WTC11 (cell line): ENCODE data around the gene ACTRT2. TPM values are rescaled to one million over a fixed set of nuclear protein-coding genes. Genes with fewer than 3 reads are reported as not detected.

ENCODE experiments used
- ATAC-seq: fragments of 200-7000 bp; cut with Tn5 transposase; 2 replicates; pipeline ENCODE4 v1.10.0; 2021; ENCODE audit warnings: mild to moderate bottlenecking, moderate library complexity
- CTCF ChIA-PET: fragments of 300-600 bp; sonication (Branson Sonifier 250); formaldehyde crosslinking; loops from one replicate; lab custom pipeline; 2021; ENCODE audit warnings: antibody characterized with exemption; lab: Charles Lee
- POLR2A ChIA-PET: fragments of 350-600 bp; sonication (Branson Sonifier 250); formaldehyde crosslinking; loops from one replicate; lab custom pipeline; 2021; ENCODE audit warnings: antibody characterized with exemption; lab: Charles Lee
- DNase-seq: peaks from one replicate; pipeline ENCODE4 v3.0.0; 2021; ENCODE audit warnings: low spot score
- H3K27ac Mint-ChIP-seq: 2 replicates; pipeline ENCODE4 v1.8.0; 2021; ENCODE audit warnings: mixed read lengths
- H3K27me3 Mint-ChIP-seq: 2 replicates; pipeline ENCODE4 v1.8.0; 2021; ENCODE audit warnings: low read depth, mild to moderate bottlenecking, moderate library complexity, mixed read lengths
- H3K36me3 Mint-ChIP-seq: 2 replicates; pipeline ENCODE4 v1.8.0; 2021; ENCODE audit warnings: mixed read lengths
- H3K4me1 Mint-ChIP-seq: 2 replicates; pipeline ENCODE4 v1.8.0; 2022; ENCODE audit warnings: mixed read lengths
- H3K4me3 Mint-ChIP-seq: 2 replicates; pipeline ENCODE4 v1.8.0; 2021; ENCODE audit warnings: mild to moderate bottlenecking, moderate library complexity, mixed read lengths
- H3K9me3 Mint-ChIP-seq: 2 replicates; pipeline ENCODE4 v1.8.0; 2021; ENCODE audit warnings: mixed read lengths
- AR ChIP-seq: fragments of 250-450 bp; sonication (Bioruptor Pico); IDR thresholded peaks from 2 replicates; pipeline ENCODE4 v1.9.0; 2021; ENCODE audit warnings: mild to moderate bottlenecking
- ATF2 ChIP-seq: sonication (generic); formaldehyde crosslinking; IDR thresholded peaks from 2 replicates; pipeline ENCODE4 v1.8.1; 2022; ENCODE audit warnings: low read depth, missing genetic modification reagents, borderline replicate concordance
- CBFB ChIP-seq: sonication (generic); formaldehyde crosslinking; IDR thresholded peaks from 2 replicates; pipeline ENCODE4 v1.8.1; 2022; ENCODE audit warnings: mild to moderate bottlenecking, low read depth, missing genetic modification reagents
- ETV6 ChIP-seq: sonication (generic); formaldehyde crosslinking; IDR thresholded peaks from 2 replicates; pipeline ENCODE4 v1.8.1; 2022; ENCODE audit warnings: mild to moderate bottlenecking, missing genetic modification reagents
- JAZF1 ChIP-seq: fragments of 250-450 bp; sonication (Bioruptor Pico); IDR thresholded peaks from 2 replicates; pipeline ENCODE4 v1.9.0; 2021; ENCODE audit warnings: moderate library complexity, mild to moderate bottlenecking, inconsistent platforms
- MLX ChIP-seq: sonication (generic); formaldehyde crosslinking; IDR thresholded peaks from 2 replicates; pipeline ENCODE4 v1.8.1; 2023; ENCODE audit warnings: mild to moderate bottlenecking, missing genetic modification reagents, moderate library complexity
- NFATC4 ChIP-seq: fragments of 250-450 bp; sonication (Bioruptor Pico); IDR thresholded peaks from 2 replicates; pipeline ENCODE4 v1.9.0; 2021; ENCODE audit warnings: mild to moderate bottlenecking
- NFE2L1 ChIP-seq: sonication (generic); formaldehyde crosslinking; IDR thresholded peaks from 2 replicates; pipeline ENCODE4 v1.8.1; 2023; ENCODE audit warnings: missing genetic modification reagents
- NFYB ChIP-seq: sonication (generic); formaldehyde crosslinking; conservative IDR thresholded peaks from 2 replicates; pipeline ENCODE4 v1.8.0; 2022; ENCODE audit warnings: low read depth, missing genetic modification reagents
- PRDM15 ChIP-seq: sonication (generic); formaldehyde crosslinking; IDR thresholded peaks from 2 replicates; pipeline ENCODE4 v1.8.0; 2022; ENCODE audit warnings: missing genetic modification reagents
- PREB ChIP-seq: sonication (generic); formaldehyde crosslinking; IDR thresholded peaks from 2 replicates; pipeline ENCODE4 v1.8.1; 2022; ENCODE audit warnings: mild to moderate bottlenecking, missing genetic modification reagents, moderate library complexity, borderline replicate concordance
- SMAD3 ChIP-seq: sonication (generic); formaldehyde crosslinking; IDR thresholded peaks from 2 replicates; pipeline ENCODE4 v1.8.0; 2022; ENCODE audit warnings: missing genetic modification reagents, mild to moderate bottlenecking, borderline replicate concordance
- SMAD4 ChIP-seq: sonication (generic); formaldehyde crosslinking; IDR thresholded peaks from 2 replicates; pipeline ENCODE4 v1.8.0; 2022; ENCODE audit warnings: mild to moderate bottlenecking, missing genetic modification reagents
- SOX15 ChIP-seq: fragments of 250-450 bp; sonication (Bioruptor Pico); IDR thresholded peaks from 2 replicates; pipeline ENCODE4 v1.9.0; 2021; ENCODE audit warnings: mild to moderate bottlenecking
- SP1 ChIP-seq: sonication (generic); formaldehyde crosslinking; conservative IDR thresholded peaks from 2 replicates; pipeline ENCODE4 v1.8.1; 2022; ENCODE audit warnings: missing genetic modification reagents
- STAT6 ChIP-seq: sonication (generic); formaldehyde crosslinking; conservative IDR thresholded peaks from 2 replicates; pipeline ENCODE4 v1.8.1; 2023; ENCODE audit warnings: mild to moderate bottlenecking, low read depth, missing genetic modification reagents, moderate library complexity
- TP53 ChIP-seq: sonication (generic); formaldehyde crosslinking; IDR thresholded peaks from 2 replicates; pipeline ENCODE4 v1.8.1; 2023; ENCODE audit warnings: mild to moderate bottlenecking, missing genetic modification reagents
- ZNF281 ChIP-seq: sonication (generic); formaldehyde crosslinking; IDR thresholded peaks from 2 replicates; pipeline ENCODE4 v1.8.0; 2023; ENCODE audit warnings: mild to moderate bottlenecking, missing genetic modification reagents
- ZNF416 ChIP-seq: fragments of 250-450 bp; sonication (Bioruptor Pico); IDR thresholded peaks from 2 replicates; pipeline ENCODE4 v1.9.0; 2021; ENCODE audit warnings: mild to moderate bottlenecking, inconsistent platforms
- ZSCAN18 ChIP-seq: fragments of 250-450 bp; sonication (Bioruptor Pico); IDR thresholded peaks from 2 replicates; pipeline ENCODE4 v2.1.2; 2022; ENCODE audit warnings: mild to moderate bottlenecking, moderate library complexity
- total RNA-seq: library from RNA; stranded (reverse); gene quantifications from 3 replicates; pipeline ENCODE4 v1.2.3, GENCODE V29; 2021

The ACTRT2 gene
- total RNA-seq, 1 experiment from 2014 or later = not detected

- TF ChIP-seq SP1 (no peak), PREB (CRISPR knock-in tag) (no peak), ZSCAN18 (CRISPR knock-in tag) (no peak), CBFB (no peak), MLX (CRISPR knock-in tag) (no peak), ZNF281 (no peak), ATF2 (CRISPR knock-in tag) (no peak), PRDM15 (no peak), TP53 (CRISPR knock-in tag) (no peak), STAT6 (CRISPR knock-in tag) (no peak), NFYB (no peak), SOX15 (CRISPR knock-in tag) (no peak), SMAD4 (CRISPR knock-in tag) (no peak), NFE2L1 (CRISPR knock-in tag) (no peak), NFATC4 (no peak), AR (CRISPR knock-in tag) (no peak), SMAD3 (no peak), JAZF1 (CRISPR knock-in tag) (no peak), ZNF416 (CRISPR knock-in tag) (no peak), ETV6 (CRISPR knock-in tag) (no peak)
- Mint-ChIP-seq H3K9me3 (peaks cover 14% of the 10 kb centered on the region), H3K36me3 (peaks cover 7% of the 10 kb centered on the region; the same call in 1 of the 2 replicates), H3K27ac (no peak overlapping the region), H3K27me3 (peaks cover 4% of the 10 kb centered on the region), H3K4me3 (no peak overlapping the region), H3K4me1 (peaks cover 10% of the 10 kb centered on the region; the same call in 1 of the 2 replicates)
- DNase-seq = no peak
- ATAC-seq = no peak
- POLR2A ChIA-PET = no interaction called here
- CTCF ChIA-PET = no interaction called here
These were observed 2.2 kb upstream of the ACTRT2 start for GRCh38 chr1:3019007-3019515.
